Measurements from ENCODE around the gene MAD1L1. TPM values are rescaled to one million over a fixed set of nuclear protein-coding genes. Genes with fewer than 3 reads are reported as not detected.
A peak's percentile ranks its signal among the peaks of the same experiment; 100 is the strongest.
"Not testable (repeated sequence)": the region's sequence is repeated elsewhere in the genome, so short reads cannot be mapped to it uniquely, and the experiment has no call there.

The MAD1L1 gene
- total and polyA plus RNA-seq, 10 donors, result 47.3 to 118 (median 68.2) TPM

DNA sequence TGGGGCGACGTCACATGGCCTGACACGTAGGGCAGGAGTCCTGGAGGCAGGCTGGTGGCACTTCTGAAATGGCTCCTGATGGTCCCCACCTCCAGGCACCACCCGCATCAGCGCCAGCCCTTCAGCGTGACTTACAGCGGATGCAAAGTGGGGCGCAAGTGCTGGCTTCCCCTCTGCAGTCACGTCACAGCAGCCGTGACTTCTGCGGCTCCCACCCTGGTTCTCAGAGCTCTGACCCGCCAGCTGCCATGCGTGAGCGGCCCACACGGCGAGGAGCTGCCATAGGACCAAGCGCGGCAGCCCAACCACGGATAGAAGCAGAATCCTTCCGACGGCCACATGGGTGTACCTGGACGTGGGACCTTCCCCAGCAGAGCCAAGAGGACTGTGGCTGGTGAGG, 403.6 kb downstream of the MAD1L1 start:
- H3K4me3 ChIP-seq, result no peak overlapping the region
- H3K36me3 ChIP-seq, result peaks cover 0 to 14% (median 0%) of the 10 kb centered on the region in 6 donors
- 92 to 96% (median 95%) methylated on average over 18 to 22 of the region's 22 CpGs for WGBS, 5 donors
- H3K27me3 ChIP-seq (replicated peaks in 1 of 7), result no peaks in the 10 kb centered on the region
- peaks cover 0 to 19% (median 0%) of the 10 kb centered on the region in 8 donors for H3K9me3 ChIP-seq
- no peak for TF ChIP-seq POLR2AphosphoS5 (IDR thresholded peaks at IDR 0.05)
- TF ChIP-seq, protein P1, sequence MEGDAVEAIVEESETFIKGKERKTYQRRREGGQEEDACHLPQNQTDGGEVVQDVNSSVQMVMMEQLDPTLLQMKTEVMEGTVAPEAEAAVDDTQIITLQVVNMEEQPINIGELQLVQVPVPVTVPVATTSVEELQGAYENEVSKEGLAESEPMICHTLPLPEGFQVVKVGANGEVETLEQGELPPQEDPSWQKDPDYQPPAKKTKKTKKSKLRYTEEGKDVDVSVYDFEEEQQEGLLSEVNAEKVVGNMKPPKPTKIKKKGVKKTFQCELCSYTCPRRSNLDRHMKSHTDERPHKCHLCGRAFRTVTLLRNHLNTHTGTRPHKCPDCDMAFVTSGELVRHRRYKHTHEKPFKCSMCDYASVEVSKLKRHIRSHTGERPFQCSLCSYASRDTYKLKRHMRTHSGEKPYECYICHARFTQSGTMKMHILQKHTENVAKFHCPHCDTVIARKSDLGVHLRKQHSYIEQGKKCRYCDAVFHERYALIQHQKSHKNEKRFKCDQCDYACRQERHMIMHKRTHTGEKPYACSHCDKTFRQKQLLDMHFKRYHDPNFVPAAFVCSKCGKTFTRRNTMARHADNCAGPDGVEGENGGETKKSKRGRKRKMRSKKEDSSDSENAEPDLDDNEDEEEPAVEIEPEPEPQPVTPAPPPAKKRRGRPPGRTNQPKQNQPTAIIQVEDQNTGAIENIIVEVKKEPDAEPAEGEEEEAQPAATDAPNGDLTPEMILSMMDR (IDR thresholded peaks at IDR 0.05 in 8 of 11, conservative IDR thresholded peaks at IDR 0.05 in 3 of 11), result no peak
- TF ChIP-seq POLR2A (IDR thresholded peaks at IDR 0.05), result no peak
- no peak overlapping the region for H3K27ac ChIP-seq
- intact Hi-C loops (cut with DNase I; ENCODE audit: low total_unique reads), result no loop called here
- H3K4me1 ChIP-seq, result no peaks in the 10 kb centered on the region
- DNase-seq, result peak; percentile 64

DNA sequence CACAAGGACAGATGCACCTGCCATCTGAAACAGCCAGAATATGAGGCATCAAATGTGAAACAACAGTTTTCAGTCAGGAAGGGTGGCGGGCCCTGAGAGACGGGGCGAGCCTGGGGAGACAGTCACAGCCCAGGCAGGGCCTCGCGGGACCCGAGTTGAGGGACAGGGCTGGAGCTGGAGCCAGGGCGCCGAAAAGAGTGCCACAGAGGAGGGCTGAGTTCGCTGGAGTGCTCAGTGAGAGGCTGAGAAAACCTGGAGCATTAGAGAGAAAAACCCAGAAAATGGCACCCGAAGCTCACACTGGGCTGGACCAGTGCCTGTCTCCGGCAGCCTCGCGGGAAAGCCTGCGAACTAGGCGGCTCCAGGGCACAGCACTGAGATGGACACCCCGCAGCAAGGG, 404.6 kb downstream of the MAD1L1 start:
- intact Hi-C loops (cut with DNase I; ENCODE audit: low total_unique reads); H3K27me3 ChIP-seq (replicated peaks in 1 of 7); H3K4me1 ChIP-seq; H3K27ac ChIP-seq; H3K4me3 ChIP-seq: not testable (repeated sequence)
- Histone ChIP-seq H3K36me3 (peaks cover 0 to 19% (median 0%) of the 10 kb centered on the region in 6 donors), H3K9me3 (peaks cover 0 to 14% (median 0%) of the 10 kb centered on the region in 8 donors)
- WGBS, 5 donors, result 95 to 100% (median 95%) methylated on average over 8 to 16 of the region's 16 CpGs
- DNase-seq, result peak; percentile 36

GRCh38 chr7:1827521-1827981, 405.2 kb downstream of the MAD1L1 start:
- Histone ChIP-seq H3K9me3 (peaks cover 0 to 14% (median 0%) of the 10 kb centered on the region in 8 donors), H3K36me3 (peaks cover 0 to 19% (median 0%) of the 10 kb centered on the region in 6 donors)
- H3K27me3 ChIP-seq (replicated peaks in 1 of 7); H3K4me3 ChIP-seq; H3K27ac ChIP-seq; H3K4me1 ChIP-seq; intact Hi-C loops (cut with DNase I; ENCODE audit: low total_unique reads): not testable (repeated sequence)
- DNase-seq, result peak; percentile 59
- WGBS, 5 donors, result 83 to 98% (median 89%) methylated on average over 10 to 27 of the region's 27 CpGs

- peaks cover 0 to 19% (median 0%) of the 10 kb centered on the region in 6 donors for H3K36me3 ChIP-seq
- H3K27me3 ChIP-seq (replicated peaks in 1 of 7); H3K4me3 ChIP-seq; H3K27ac ChIP-seq; H3K4me1 ChIP-seq; intact Hi-C loops (cut with DNase I; ENCODE audit: low total_unique reads): not testable (repeated sequence)
- 92 to 96% (median 94%) methylated on average over 16 to 20 of the region's 21 CpGs for WGBS, 5 donors
- peak; percentile 44 for DNase-seq
- peaks cover 0 to 13% (median 0%) of the 10 kb centered on the region in 8 donors for H3K9me3 ChIP-seq
These were observed 405.8 kb downstream of the MAD1L1 start for GRCh38 chr7:1826931-1827330.

- no peak for TF ChIP-seq POLR2AphosphoS5 (IDR thresholded peaks at IDR 0.05)
- no peak for TF ChIP-seq POLR2A (IDR thresholded peaks at IDR 0.05)
- TF ChIP-seq, protein P1 (IDR thresholded peaks at IDR 0.05 in 8 of 11, conservative IDR thresholded peaks at IDR 0.05 in 3 of 11), result no peak
- intact Hi-C loops (cut with DNase I; ENCODE audit: low total_unique reads), result no loop called here
- Histone ChIP-seq H3K4me3 (no peak overlapping the region), H3K36me3 (peaks cover 0 to 19% (median 0%) of the 10 kb centered on the region in 6 donors), H3K27me3 (replicated peaks in 1 of 7) (no peaks in the 10 kb centered on the region), H3K27ac (no peak overlapping the region), H3K9me3 (peaks cover 0 to 12% (median 0%) of the 10 kb centered on the region in 8 donors), H3K4me1 (no peaks in the 10 kb centered on the region)
- WGBS, 5 donors, result 90 to 96% (median 94%) methylated on average over 9 to 45 of the region's 45 CpGs
- DNase-seq, result peak; percentile 50
These were observed 406.6 kb downstream of the MAD1L1 start for GRCh38 chr7:1825897-1826741.

GRCh38 chr7:1825647-1825896, 407.2 kb downstream of the MAD1L1 start:
- peaks cover 0 to 19% (median 0%) of the 10 kb centered on the region in 6 donors for H3K36me3 ChIP-seq
- H3K27ac ChIP-seq; H3K4me3 ChIP-seq; H3K4me1 ChIP-seq; intact Hi-C loops (cut with DNase I; ENCODE audit: low total_unique reads); H3K27me3 ChIP-seq (replicated peaks in 1 of 7): not testable (repeated sequence)
- 91 to 100% (median 93%) methylated on average over 1 to 4 of the region's 4 CpGs for WGBS, 5 donors
- DNase-seq, result peak; percentile 50
- peaks cover 0 to 12% (median 0%) of the 10 kb centered on the region in 8 donors for H3K9me3 ChIP-seq

GRCh38 chr7:1824882-1825646, 407.7 kb downstream of the MAD1L1 start:
- peaks cover 0 to 19% (median 0%) of the 10 kb centered on the region in 6 donors for H3K36me3 ChIP-seq
- H3K27me3 ChIP-seq (replicated peaks in 1 of 7); H3K27ac ChIP-seq; intact Hi-C loops (cut with DNase I; ENCODE audit: low total_unique reads); H3K9me3 ChIP-seq; H3K4me3 ChIP-seq; H3K4me1 ChIP-seq: not testable (repeated sequence)
- WGBS, 5 donors, result 83 to 91% (median 86%) methylated on average over 20 to 28 of the region's 28 CpGs
- peak; percentile 59 for DNase-seq

GRCh38 chr7:1824151-1824881, 408.4 kb downstream of the MAD1L1 start:
- H3K27ac ChIP-seq; intact Hi-C loops (cut with DNase I; ENCODE audit: low total_unique reads); H3K4me3 ChIP-seq; H3K9me3 ChIP-seq; H3K27me3 ChIP-seq (replicated peaks in 1 of 7): not testable (repeated sequence)
- DNase-seq, result peak; percentile 57
- WGBS, 5 donors, result 84 to 92% (median 89%) methylated on average over 16 to 35 of the region's 35 CpGs
- Histone ChIP-seq H3K4me1 (peaks cover 0 to 11% (median 4%) of the 10 kb centered on the region in 6 donors), H3K36me3 (peaks cover 0 to 18% (median 0%) of the 10 kb centered on the region in 6 donors)
